OCI-LY1 (cell line): ENCODE results near the gene MPZL1.
"Not testable (repeated sequence)": the region's sequence is repeated elsewhere in the genome, so short reads cannot be mapped to it uniquely, and the experiment has no call there.

ENCODE experiments used
- H2AFZ ChIP-seq: fragments of 200-600 bp; sonication (generic), shearing (Covaris generic); 2 replicates; pipeline ENCODE4 v1.6.0; 2014; ENCODE audit warnings: antibody characterized with exemption, mild to moderate bottlenecking, low read length
- H3F3A ChIP-seq: fragments of 200-600 bp; sonication (generic), shearing (Covaris generic); 2 replicates; pipeline ENCODE4 v1.6.0; 2014; ENCODE audit warnings: mild to moderate bottlenecking, antibody characterized with exemption, low read length, moderate library complexity; ENCODE audit not compliant: insufficient read depth
- H3K27ac ChIP-seq: fragments of 200-600 bp; sonication (generic); 2 replicates; pipeline ENCODE4 v1.5.1; 2014; ENCODE audit warnings: low read length, mixed run types, mild to moderate bottlenecking, low read depth; ENCODE audit not compliant: poor library complexity, severe bottlenecking
- H3K27me3 ChIP-seq: fragments of 200-600 bp; sonication (generic); 2 replicates; pipeline ENCODE4 v1.6.0; 2014; ENCODE audit warnings: antibody characterized with exemption, mild to moderate bottlenecking, low read length, moderate library complexity; ENCODE audit not compliant: insufficient read depth
- H3K36me3 ChIP-seq: fragments of 200-600 bp; sonication (generic); 2 replicates; pipeline ENCODE4 v1.6.1; 2014; ENCODE audit warnings: mild to moderate bottlenecking, antibody characterized with exemption, low read length, moderate library complexity, mixed read lengths; ENCODE audit not compliant: insufficient read depth
- H3K4me1 ChIP-seq: fragments of 200-600 bp; sonication (generic); 2 replicates; pipeline ENCODE4 v1.5.1; 2014; ENCODE audit warnings: mild to moderate bottlenecking, low read length, moderate library complexity; ENCODE audit not compliant: insufficient read depth, severe bottlenecking
- H3K4me2 ChIP-seq: fragments of 200-600 bp; sonication (generic), shearing (Covaris generic); 2 replicates; pipeline ENCODE4 v1.6.1; 2014; ENCODE audit warnings: low read length
- H3K4me3 ChIP-seq: fragments of 200-600 bp; sonication (generic); 2 replicates; pipeline ENCODE4 v1.5.1; 2014; ENCODE audit warnings: low read length, low read depth, mild to moderate bottlenecking, mixed read lengths; ENCODE audit not compliant: poor library complexity, severe bottlenecking
- H3K79me2 ChIP-seq: fragments of 200-600 bp; shearing (Covaris generic); 2 replicates; pipeline ENCODE4 v1.6.1; 2016; ENCODE audit warnings: mixed run types, low read length, mixed read lengths; ENCODE audit not compliant: insufficient read depth
- H3K9ac ChIP-seq: fragments of 200-600 bp; sonication (generic), shearing (Covaris generic); 2 replicates; pipeline ENCODE4 v1.6.1; 2014; ENCODE audit warnings: mild to moderate bottlenecking, low read length, mixed read lengths
- H3K9me2 ChIP-seq: fragments of 200-600 bp; sonication (generic), shearing (Covaris generic); 2 replicates; pipeline ENCODE4 v1.6.1; 2014; ENCODE audit warnings: low read depth, mild to moderate bottlenecking, low read length, mixed read lengths
- H3K9me3 ChIP-seq: fragments of 200-600 bp; shearing (Covaris generic); 2 replicates; pipeline ENCODE4 v1.6.1; 2014; ENCODE audit warnings: low read length, mixed read lengths
- H4K20me1 ChIP-seq: fragments of 200-600 bp; sonication (generic), shearing (Covaris generic); 2 replicates; pipeline ENCODE4 v1.6.0; 2016; ENCODE audit warnings: mild to moderate bottlenecking, low read length; ENCODE audit not compliant: insufficient read depth
- EZH2 ChIP-seq: fragments of 200-600 bp; sonication (generic), shearing (Covaris generic); IDR thresholded peaks from 2 replicates; pipeline ENCODE4 v1.8.0; 2017; ENCODE audit warnings: borderline replicate concordance, mixed run types, mild to moderate bottlenecking, antibody characterized with exemption, low read length, moderate library complexity, mixed read lengths
- TF ChIP-seq, protein P1 (sequence below): fragments of 200-600 bp; sonication (generic), shearing (Covaris generic); IDR thresholded peaks from 2 replicates; pipeline ENCODE4 v1.5.1; 2017; ENCODE audit warnings: mild to moderate bottlenecking, antibody characterized with exemption, low read length, moderate library complexity, mixed read lengths

Gene MPZL1

DNA sequence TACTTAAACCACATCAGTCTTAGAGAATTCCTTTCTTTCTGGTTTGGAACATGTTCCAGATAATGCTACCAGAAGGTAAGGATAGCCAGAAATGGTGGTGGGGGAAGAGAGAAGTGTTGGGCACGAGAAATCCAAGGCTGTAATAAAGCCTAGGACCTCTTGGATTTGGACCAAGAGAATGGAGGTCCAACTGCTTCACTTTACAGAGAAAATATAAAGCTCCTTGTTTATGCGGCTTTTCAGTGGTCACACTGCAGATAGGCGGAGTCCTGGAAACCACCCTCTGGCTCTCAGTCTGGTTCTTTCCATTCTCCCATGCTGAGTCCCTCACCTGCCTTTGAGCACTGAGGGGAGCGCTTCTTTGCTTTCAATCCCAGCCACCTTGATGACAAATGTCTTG, 104.3 kb downstream of the MPZL1 start:
- H3K9me3 ChIP-seq = no peaks in the 10 kb centered on the region
- H3K4me1 ChIP-seq = no peaks in the 10 kb centered on the region
- no peaks in the 10 kb centered on the region for H3K9me2 ChIP-seq
- H4K20me1 ChIP-seq = no peaks in the 10 kb centered on the region
- TF ChIP-seq EZH2 = no peak
- TF ChIP-seq, protein P1, sequence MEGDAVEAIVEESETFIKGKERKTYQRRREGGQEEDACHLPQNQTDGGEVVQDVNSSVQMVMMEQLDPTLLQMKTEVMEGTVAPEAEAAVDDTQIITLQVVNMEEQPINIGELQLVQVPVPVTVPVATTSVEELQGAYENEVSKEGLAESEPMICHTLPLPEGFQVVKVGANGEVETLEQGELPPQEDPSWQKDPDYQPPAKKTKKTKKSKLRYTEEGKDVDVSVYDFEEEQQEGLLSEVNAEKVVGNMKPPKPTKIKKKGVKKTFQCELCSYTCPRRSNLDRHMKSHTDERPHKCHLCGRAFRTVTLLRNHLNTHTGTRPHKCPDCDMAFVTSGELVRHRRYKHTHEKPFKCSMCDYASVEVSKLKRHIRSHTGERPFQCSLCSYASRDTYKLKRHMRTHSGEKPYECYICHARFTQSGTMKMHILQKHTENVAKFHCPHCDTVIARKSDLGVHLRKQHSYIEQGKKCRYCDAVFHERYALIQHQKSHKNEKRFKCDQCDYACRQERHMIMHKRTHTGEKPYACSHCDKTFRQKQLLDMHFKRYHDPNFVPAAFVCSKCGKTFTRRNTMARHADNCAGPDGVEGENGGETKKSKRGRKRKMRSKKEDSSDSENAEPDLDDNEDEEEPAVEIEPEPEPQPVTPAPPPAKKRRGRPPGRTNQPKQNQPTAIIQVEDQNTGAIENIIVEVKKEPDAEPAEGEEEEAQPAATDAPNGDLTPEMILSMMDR = no peak
- no peaks in the 10 kb centered on the region for H3K36me3 ChIP-seq
- H3K4me3 ChIP-seq = no peak overlapping the region
- H3F3A ChIP-seq = no peaks in the 10 kb centered on the region
- H3K27ac ChIP-seq = no peak overlapping the region
- H3K79me2 ChIP-seq = no peaks in the 10 kb centered on the region
- no peak overlapping the region for H3K9ac ChIP-seq
- no peaks in the 10 kb centered on the region for H3K27me3 ChIP-seq
- H2AFZ ChIP-seq = no peak overlapping the region
- no peak overlapping the region for H3K4me2 ChIP-seq

DNA sequence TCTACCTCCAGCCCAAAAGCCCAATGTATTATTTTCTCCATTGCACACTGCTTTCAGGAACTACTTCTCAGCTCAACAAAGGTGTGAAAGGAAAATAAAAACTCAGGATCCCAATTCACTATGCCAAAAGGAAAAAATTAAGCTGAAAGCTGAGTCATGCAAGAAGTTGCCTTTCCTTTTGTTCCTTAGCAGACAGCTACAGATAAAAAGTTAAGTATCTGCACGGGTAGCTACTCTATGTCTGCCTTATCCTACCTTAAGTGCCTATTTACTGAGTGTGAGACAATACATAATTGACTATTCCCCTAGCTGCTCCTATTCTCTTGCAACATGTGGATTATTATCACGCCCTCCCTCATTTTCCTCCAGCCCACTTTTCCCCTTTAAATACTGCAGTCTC, 108.1 kb downstream of the MPZL1 start:
- Histone ChIP-seq H3K27ac (no peak overlapping the region), H3K9me2 (no peaks in the 10 kb centered on the region), H3K4me2 (no peak overlapping the region), H3K36me3 (no peaks in the 10 kb centered on the region), H4K20me1 (no peaks in the 10 kb centered on the region), H3K9ac (no peak overlapping the region), H3K79me2 (no peaks in the 10 kb centered on the region), H3K4me3 (no peak overlapping the region), H3K4me1 (no peaks in the 10 kb centered on the region), H2AFZ (no peak overlapping the region), H3K27me3 (no peaks in the 10 kb centered on the region), H3K9me3 (no peaks in the 10 kb centered on the region), H3F3A (no peaks in the 10 kb centered on the region)
- TF ChIP-seq, protein P1 = no peak
- no peak for TF ChIP-seq EZH2

DNA sequence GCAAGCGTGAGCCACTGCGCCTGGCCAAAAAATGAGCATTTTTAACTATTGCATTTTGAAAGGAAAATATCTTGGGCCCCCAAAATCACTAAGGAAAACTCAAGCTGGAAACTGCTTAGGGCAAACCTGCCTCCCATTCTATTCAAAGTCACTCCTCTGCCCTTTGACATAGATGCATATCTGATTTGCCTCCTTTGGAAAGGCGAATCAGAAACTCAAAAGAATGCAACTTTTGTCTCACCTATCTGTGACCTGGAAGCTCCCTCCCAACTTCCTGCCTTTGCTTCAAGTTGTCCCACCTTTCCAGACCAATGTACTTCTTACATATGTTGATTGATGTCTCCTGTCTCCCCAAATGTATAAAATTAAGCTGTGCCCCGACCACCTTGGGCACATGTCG, 108.9 kb downstream of the MPZL1 start:
- not testable (repeated sequence) for H3K9ac ChIP-seq, H3K9me2 ChIP-seq, H3F3A ChIP-seq, H3K9me3 ChIP-seq, H3K27me3 ChIP-seq, H3K36me3 ChIP-seq, H3K79me2 ChIP-seq, H3K4me2 ChIP-seq, H2AFZ ChIP-seq, H3K27ac ChIP-seq, H4K20me1 ChIP-seq, H3K4me1 ChIP-seq, H3K4me3 ChIP-seq

DNA sequence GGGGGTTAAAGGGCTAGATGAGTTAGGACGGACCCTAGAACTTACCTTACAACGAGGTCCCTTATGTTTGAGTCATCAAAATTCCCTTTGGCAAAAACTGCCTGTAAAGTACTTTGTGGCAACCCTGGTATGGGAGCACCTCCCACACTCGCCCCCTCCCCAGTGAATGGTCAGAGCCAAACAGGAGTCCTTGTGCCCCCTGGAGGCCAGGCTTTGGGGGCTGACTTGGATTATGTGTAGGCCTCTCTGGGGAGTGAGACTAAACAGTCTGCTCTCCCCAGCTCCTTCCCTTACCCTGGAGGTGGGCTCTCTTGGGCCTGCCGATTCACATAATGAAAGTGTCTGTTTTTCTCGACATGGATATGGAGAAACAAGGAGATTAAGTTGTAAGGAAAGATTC, 110.9 kb downstream of the MPZL1 start:
- Histone ChIP-seq H3K4me2 (no peak overlapping the region), H3K79me2 (no peaks in the 10 kb centered on the region), H3K4me3 (no peak overlapping the region), H3K36me3 (no peaks in the 10 kb centered on the region), H2AFZ (no peak overlapping the region), H4K20me1 (no peaks in the 10 kb centered on the region), H3K9me2 (no peaks in the 10 kb centered on the region), H3K27ac (no peak overlapping the region), H3K27me3 (0 out of 2 replicates have a peak, but pooled peaks cover 4% of the 10 kb centered on the region), H3K9ac (no peak overlapping the region), H3K9me3 (no peaks in the 10 kb centered on the region), H3F3A (no peaks in the 10 kb centered on the region), H3K4me1 (no peaks in the 10 kb centered on the region)
- TF ChIP-seq, protein P1 = peak; percentile 5; the same call in 1 of the 2 replicates
- TF ChIP-seq EZH2 = no peak
